ENCODE measurements around the gene RGS6.

RGS6 gene

DNA sequence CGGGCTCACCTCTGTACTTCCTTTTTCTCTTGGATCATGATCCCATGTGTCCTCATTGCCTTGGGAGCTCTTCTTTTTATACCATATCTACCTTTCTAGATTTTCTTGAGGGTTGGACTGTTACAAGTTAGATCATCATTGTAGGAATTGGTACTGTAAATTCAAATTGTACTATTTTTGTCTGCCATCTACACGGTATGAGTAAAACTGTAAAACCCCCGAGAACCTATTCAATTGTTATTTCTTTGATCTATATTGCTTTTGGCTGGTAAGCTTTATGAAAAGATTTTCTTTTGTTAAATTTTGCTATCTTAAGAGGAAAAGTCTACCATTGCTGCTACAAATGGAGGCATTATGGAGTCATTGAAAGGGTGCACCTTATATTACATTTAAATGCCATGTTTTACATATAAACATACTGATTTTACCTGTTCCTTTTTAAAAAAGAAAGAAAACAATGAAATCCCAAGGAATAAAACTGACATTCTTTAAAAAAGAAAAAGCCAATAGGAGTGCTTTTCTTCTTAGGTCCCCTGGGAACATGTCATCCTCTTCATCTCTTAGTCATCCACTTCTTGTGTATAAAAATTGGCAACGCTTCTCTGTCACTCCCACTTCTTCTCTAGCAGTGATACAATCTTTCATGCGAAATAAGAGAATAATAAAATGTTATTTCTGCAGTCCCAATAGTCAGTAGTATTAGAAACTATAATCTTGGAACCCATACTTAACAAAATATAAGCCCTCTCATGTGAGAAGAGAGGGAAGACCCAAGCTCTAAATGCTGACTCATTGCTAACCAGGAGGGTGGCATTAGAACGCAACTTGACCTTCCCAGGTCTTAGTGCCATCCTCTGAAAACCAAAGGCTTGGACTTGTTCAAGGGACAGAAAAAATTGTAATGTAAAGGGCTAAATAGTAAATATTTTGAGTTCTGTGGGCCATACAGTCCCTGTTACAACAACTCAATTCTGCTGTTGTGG lies 20.4 kb downstream of the RGS6 start:
- DNase-seq: no peak

DNA sequence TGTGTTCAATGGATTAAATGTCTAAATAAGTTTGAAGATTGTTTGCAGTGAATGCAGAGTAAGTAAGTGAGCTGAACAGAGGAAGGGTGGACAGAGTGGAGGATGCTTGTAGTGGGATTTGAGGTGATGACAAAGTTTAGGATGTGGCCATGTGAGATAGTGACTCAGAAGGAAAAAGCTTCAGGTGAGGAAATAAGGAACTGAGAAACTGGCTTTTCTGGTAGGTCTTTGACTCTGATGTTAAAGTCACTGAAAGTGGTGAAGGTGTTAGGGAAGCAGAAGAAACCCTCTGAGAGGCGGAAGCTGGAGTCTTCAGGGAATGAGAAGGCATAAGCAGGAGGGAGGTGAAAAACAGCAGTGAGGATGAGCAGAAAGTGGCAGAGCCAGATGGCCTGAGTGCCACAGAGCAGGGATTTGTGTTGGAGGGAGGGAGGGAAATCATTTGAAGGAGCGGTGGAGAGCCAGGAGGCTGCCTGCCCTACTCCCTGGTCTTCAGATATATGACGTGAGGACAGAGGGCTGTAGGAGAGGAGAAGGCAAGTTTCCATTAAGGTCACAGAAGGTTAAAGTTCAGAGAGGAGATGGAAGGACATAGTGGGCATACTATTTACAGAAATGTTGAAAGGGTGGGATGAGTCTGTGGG lies 24.8 kb downstream of the RGS6 start:
- no peak for DNase-seq

DNA sequence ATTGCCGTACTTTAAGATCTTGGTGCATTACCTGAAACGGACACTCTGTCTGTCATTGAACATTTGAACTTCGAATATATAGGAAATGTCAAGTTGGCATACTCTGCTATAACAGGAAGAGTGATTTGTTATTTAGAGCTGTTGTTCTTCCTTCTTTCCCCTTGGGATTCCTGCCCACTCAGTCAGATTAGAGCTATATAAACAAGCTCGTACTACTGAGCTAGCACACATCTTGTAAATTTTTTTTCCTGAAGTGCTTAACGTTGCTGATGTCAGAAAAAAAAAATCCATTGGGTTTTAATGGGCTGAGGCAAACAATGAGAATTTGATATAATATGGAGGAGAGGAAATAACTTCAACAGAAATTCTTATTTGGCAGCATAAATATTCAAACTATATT lies 26.8 kb downstream of the RGS6 start:
- no peak for DNase-seq

DNA sequence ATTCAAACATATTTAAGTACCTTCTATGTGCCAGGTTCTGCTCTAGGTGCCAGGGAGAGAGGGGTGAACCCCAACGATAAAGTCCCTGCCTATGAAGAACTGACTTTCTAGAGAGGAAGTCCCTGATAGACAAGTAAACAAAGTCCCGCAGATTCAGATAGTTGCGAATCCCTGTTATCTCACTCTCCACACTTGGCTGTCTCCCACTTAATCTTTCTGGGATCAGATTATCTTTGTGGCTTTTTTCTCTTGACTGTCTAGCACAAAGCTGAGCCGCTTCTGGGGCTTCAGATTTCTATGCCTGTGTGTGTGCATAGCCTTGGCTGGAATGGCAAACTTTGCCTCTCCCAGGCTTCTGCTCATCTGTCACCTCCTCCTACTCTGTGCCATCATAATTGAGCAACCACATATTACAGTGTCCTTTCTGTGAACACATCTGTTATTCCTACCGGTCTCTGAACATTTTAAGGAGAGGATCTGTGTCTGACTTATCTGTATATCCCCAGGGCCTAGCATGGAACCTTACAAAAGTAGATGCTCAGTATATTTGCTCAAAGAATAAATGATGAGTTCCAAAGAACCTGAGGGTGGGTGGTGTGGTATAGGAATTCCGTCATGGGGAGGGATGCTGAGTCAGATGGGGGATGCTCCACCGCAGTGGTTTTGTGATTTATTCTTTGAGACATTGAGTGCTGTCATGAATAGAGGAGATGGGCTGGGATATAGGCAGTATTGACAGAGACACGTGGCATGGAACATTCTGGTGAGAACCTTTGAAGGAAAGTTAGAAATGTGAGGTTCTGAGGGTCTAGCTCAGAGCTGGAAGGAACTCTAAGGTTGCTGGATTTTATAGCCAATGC lies 28.5 kb downstream of the RGS6 start:
- DNase-seq: no peak

DNA sequence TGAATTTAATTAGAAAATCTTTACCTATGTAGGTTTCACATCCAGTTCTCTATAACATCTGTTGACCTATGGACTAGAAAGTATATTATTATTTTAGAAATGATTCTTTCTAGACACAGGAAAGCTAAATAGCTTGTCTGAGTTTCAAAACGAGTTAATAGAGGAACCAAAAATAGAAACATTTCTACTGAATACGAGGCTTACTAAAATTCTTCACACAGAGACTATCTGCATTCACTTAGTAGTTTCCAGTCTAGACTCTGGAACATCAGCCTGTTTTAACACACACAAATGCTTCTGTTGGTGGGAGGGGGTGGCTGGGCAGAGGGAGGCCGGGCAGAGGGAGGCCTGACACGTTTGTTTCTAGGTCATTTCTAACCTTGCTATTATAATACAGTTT lies 29.7 kb downstream of the RGS6 start:
- no peak for DNase-seq

DNA sequence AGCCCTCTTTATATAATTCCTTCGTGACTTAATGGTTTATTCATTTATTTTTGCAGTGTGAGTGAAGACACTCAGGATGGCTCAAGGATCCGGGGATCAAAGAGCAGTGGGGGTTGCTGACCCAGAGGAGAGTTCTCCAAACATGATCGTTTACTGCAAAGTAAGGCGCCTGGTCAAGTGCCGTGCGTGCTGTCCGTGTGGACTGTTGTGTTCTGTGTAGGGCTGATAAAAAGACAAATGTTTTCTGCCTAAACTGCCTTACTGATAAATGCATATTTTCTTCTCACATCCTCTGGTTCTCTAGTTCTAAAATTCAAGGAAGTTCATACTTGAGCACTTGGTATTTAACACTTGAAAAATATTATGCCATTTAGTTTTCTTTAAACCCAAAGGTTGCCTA lies 32.5 kb downstream of the RGS6 start:
- DNase-seq: no peak

DNA sequence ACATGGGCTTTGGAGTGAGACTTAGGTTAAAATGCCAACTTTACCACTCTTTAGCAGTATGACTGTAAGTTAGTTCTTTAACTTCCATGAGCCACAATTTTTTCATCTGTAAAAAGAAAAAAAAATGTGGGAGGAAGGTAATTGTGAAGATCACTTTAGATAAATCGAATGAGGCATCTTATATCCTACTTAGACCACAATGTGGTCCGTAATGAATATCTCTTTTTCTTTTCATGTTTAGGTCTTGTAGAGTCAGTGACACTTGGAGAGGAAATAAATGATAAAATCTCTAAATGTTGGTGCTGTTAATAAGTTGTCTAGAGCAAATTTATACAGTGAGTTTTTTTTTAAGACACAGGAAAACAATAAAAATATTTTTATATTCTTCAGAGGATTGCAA lies 34.3 kb downstream of the RGS6 start:
- DNase-seq: no peak

DNA sequence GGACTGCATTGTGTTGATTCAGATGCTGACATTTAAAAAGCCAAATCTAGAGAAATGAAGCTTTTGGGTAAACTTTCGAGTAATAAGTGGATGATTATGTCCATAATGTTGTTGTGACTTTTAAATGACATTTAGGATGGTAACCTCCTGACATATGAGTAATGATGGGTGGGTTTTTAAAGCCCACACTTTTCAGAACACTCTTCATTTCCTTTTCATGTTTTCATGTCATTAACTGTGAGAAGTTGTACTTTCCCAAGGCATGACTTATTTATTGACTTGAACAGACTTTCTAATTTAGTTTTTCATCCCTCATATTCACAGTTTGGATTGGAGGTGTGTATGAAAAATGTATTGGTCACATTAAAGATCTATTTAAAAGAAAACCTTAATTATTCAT lies 35.5 kb downstream of the RGS6 start:
- DNase-seq: no peak

DNA sequence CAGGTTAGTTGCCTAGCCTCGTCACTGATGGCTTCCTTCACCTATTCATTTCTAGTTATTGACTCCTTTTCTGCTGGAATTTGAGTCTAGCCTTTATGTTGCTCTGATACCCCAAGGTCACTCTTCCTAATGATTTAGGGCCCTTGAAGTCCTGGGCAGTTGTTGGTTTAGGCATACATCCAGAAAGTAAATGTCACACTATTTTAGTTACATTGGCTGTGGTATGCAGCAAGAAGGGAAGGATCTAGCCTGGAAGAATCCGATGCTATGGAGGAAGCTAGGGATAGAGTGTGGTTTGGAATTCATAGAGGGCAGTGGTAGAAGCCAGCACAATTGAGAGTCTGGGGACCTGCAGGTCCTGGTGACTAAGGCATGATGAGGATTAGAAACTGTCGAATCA lies 38.0 kb downstream of the RGS6 start:
- no peak for DNase-seq

DNA sequence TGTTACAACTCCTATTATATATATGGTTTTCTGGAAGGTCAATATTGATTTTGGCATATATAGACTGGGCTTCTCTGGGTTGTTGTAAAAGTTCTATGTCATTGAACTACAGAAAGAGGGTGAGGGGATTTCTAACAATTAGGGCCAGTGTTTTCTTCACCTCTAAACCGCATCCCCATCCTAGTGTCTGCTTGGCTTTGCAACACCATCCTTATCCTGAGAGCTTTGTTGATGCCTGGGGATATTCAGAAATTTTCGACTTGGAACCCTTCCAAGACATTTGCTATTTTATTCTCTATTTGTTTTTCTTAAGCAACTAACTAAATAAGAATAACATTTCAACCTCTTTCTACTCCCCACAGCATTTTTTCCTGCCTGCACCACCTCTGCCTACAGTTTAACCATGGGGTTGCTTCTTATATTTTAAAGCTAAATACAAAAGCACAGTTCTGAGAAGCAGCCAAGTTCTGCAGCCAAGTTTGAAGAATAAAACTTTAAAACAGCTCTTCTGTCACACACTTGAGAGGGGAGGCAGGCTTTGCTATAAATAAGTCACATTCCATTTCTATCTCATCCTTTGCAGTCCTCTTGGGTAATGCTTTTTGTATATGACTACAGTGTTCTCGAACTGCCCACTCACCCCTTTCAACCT lies 53.4 kb downstream of the RGS6 start:
- no peak for DNase-seq

DNA sequence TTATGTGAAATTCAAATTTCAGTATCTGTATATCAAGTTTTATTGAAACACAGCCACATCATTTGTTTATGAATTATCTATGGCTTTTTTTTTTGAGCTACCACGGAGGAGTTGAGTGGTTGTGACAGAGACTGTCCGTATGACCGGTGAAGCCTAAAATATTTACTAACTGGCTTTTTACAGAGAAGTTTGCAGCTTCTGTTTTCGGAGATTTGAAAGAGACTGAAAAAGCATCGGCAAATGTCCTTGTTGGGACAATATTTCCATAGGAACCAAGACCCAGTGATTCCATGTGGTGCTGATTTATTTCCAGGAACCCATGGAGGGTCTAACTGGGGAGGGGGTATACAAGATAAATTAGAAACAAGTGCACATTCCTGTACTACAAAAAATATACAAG lies 56.2 kb downstream of the RGS6 start:
- no peak for DNase-seq

DNA sequence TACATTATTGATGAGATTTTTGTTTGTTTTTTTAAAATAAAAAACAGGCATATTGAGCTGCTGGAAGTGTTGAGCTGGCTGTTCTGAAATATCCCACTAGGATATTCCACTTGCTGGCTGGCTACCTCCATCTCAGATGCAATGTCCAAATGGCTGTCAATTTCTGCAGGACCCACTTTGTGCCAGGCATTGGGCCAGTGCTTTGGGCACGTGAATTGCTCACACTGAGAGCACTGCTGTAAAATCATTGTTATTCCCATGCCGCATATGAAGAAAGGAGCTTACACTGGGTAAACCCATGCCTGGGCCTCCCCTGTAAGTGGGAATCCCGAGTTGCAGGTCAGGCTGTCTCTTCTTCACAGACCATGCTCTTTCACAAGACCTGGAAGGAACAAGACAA lies 56.7 kb downstream of the RGS6 start:
- no peak for DNase-seq

DNA sequence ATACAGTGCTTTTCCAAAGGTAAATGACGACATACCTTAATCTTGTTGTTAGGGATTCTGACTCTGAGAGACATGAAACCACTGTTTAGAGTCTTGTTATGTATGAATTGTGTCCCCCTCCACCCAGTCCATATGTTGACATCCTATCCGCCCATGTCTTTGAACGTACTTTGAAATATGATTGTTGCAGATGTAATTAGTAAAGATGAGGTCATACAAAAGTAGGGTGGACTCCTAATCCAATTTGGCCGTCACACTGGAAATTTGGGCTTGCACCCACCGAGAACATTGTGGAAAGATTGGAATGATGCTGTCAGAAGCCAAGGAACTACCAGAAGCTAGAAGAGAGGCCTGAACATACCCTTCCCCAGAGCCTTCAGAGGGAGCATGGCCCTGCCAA lies 62.2 kb downstream of the RGS6 start:
- DNase-seq: no peak

DNA sequence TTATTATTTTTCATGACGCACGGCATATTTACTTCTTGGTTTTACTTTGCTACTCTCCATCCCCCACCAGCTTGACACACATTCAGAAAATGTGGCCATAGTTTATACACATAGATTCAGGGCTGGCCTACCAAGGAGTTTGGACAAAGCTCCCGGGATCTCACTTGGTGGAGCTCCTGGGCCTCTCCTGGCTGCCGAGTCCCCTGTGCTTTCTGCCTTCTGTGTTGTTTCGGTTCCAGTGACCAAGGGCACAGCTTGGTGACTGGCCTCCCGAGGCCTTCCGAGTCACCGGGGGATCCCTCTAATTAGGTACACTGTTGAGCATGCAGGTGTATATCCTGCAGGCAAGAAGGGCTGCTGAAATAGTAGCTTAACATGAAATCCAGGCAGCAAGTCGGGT lies 63.5 kb downstream of the RGS6 start:
- DNase-seq: no peak

DNA sequence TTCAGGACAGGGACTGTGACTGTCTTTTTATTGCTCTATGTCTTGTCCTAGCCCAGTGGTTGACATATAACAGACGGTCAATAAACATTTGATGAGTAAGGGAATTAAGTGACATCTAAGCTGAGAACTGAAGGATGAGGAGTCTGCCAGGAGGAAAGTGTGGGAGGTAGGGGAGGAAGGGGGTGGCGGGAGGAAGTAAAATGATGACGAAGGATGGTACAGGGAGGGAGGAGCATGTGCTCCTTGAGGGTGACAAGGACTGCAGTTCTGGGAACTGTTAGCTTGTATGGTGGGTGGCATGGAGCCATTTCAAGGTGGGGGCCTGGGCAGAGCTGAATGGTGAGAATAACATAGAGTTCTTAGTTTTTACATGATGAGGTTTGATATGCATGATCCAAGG lies 64.4 kb downstream of the RGS6 start:
- DNase-seq: no peak

DNA sequence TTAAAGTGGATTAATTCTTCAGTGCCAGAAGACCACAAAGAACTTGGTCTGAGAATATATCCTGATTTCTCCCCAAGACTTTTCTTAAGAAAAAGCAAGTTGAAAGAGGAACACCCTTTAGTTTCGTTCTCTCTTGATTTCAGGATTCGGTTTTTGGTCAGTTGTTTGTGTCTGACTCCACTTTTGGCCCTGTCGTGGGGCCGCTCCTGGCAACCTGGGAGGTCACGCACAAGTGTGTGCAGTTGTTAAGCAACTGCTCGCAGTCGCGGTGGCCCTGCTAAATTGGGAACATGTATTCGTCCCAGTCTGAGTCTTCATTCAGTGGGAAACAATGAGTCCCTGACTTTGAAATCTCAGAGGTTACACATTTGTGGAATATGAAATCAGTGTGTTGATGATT lies 68.7 kb downstream of the RGS6 start:
- DNase-seq: no peak

DNA sequence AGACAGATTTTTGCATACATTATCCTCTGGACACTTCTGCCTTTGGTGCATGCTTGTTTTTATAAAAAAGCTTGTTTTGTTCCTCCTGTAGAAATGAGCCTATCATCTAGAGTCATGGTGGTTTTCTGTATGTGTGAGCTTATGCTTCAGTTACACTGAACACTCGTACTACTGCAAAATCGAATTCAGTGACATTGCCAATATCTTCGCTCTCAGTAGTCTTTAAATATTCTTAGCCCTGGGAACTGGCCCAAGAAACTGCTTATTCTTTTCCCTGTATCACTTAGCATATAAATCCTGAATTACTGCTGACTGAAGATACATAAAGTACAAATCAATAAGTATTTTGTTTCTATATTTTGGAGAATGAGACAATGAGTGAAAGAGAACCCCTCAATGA lies 70.5 kb downstream of the RGS6 start:
- DNase-seq: no peak

DNA sequence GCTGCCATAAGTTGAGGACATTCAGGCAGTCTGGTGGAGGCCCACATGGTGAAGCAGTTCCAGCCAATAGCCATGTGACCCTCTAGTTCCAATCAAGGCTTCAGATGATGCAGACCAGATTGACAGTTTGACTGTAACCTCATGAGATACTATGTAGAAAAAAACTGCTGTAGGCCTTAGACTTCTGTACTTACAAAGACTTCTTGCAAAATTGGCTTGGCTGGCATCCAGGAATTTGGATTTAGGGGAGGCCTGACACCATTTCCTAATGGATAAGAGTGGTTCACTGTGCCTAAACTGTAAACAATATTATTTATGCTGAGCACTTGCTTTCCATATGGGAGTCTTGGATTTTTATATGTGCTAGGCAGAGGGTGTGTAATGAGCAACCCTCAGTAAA lies 76.4 kb downstream of the RGS6 start:
- no peak for DNase-seq

DNA sequence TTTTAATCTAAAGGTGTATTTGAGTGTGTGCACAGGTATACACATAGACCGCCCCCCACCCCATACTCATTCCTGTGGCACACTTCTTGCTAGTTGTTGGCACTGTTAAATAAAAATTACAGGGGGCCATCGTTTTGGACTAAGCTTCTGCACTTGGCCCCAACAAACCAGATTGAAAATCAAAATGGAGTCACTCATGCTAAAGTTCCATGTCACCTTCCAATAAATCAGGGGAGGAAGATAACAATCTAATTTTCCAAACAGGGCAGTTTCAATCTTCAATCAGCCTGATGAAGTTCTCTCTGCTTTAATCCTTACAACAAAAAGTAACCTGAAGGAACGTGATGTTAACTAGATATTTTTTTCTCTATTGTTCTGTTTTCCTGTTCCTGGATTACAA lies 78.2 kb downstream of the RGS6 start:
- DNase-seq: no peak

DNA sequence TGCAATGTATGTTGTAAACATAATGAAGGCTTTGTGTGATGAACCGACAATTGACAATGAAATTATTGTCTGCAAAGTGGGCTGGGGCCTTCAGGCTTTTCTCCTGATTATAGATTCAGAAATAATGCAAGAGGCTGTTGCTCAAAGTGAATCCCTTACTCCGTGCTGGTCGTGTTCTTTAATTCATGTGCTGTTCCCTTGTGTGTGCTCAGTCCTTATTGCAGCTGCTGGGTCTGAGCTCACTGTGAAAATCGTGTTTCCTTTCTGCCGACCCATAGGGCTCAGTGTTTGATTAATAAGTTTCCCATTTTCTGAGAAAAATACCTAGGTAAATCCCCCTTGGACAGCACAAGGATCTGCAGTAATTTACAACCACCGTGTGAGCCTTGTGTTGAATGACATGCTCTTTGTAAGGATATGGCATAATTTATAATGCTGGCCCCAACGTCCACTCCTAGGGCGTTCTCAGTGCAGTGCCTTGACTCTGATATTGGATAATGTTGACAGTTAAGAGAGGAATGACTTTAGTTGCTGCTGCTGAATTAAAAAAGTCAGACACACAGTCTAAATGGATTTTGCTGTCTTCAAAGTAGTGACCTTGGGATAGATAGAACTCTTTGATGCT lies 81.6 kb downstream of the RGS6 start:
- DNase-seq: no peak

DNA sequence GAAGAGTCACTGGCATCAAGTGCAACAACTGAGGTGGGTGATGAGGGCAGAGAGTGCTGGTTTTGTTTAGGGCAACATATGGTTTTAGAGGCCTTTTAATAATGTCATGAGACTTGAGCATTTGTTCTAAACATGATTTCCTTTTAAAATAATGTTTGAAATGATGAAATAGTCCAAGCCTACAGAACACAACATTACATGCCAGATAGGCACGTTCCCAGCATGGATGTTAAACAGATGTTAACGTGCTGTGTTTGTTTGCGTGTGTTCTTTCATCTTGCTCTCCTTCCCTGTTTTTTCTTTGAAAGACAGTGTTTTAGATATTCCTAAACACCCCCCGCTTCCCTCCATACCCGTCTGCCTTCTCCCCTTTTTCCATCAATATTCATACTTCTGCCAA lies 82.3 kb downstream of the RGS6 start:
- no peak for DNase-seq

DNA sequence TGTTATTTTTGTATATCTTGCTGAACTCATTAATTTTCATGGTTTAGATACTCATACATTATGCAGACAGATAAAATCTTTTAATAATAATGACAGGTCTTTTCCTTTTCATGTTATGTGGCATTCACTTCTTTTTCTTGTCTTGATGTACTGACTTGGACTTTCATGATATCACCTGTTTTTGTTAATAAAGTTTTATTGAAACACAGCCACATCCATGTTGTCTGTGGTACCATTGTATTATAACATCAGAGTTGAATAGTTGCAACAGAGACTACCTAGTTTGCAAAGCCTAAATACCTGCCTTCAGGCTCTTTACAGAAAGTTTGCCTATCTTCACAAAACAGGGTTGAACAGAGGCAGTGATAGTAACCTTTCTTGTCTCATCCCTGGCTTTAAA lies 85.1 kb downstream of the RGS6 start:
- DNase-seq: no peak

Data from NCI-H187 (cell line).